Common myeloid progenitor, CD34-positive (primary cell): ENCODE results near the gene GPX4.

ENCODE experiments used
- CTCF ChIA-PET: fragments of 350-600 bp; sonication (Branson Sonifier 250); formaldehyde crosslinking; loops from one replicate; lab custom pipeline; 2021; ENCODE audit warnings: antibody characterized with exemption; lab: Charles Lee
- POLR2A ChIA-PET: fragments of 350-600 bp; sonication (Branson Sonifier 250); formaldehyde crosslinking; loops from one replicate; lab custom pipeline; 2021; ENCODE audit warnings: antibody characterized with exemption; lab: Charles Lee
- DNase-seq, 3 donors: peaks; one replicate each; pipeline versions ENCODE4 v3.0.0 to v3.0.0-alpha.2; 2013
- H3K27ac ChIP-seq, 2 experiments: 1 replicate in 1 of 2; 2 replicates in 1 of 2; pipeline ENCODE4 v1.7.0; 2013; ENCODE audit warnings: inconsistent platforms in 2 of 2, low read length in 2 of 2, mild to moderate bottlenecking in 2 of 2, low read depth in 1 of 2, moderate library complexity in 1 of 2; ENCODE audit not compliant: severe bottlenecking in 2 of 2, insufficient read depth in 1 of 2, poor library complexity in 1 of 2
- H3K27me3 ChIP-seq, 5 experiments: replicated peaks in 2 of 5; 1 replicate in 3 of 5; 2 replicates in 2 of 5; pipeline versions ENCODE4 v1.6.1 to v1.7.0; 2013; ENCODE audit warnings: low read length in 4 of 5, mild to moderate bottlenecking in 2 of 5, moderate library complexity in 2 of 5, inconsistent platforms in 1 of 5; ENCODE audit not compliant: insufficient read depth in 5 of 5, control insufficient read depth in 4 of 5
- H3K36me3 ChIP-seq, 4 experiments: 1 replicate in 2 of 4; 2 replicates in 2 of 4; pipeline versions ENCODE4 v1.6.1 to v1.7.0; 2013; ENCODE audit warnings: low read length in 3 of 4, control low read depth in 1 of 4, mild to moderate bottlenecking in 1 of 4; ENCODE audit not compliant: control insufficient read depth in 4 of 4, insufficient read depth in 4 of 4
- H3K4me1 ChIP-seq, 4 experiments: 1 replicate in 3 of 4; 2 replicates in 1 of 4; pipeline versions ENCODE4 v1.6.1 to v1.7.1; 2013; ENCODE audit warnings: low read length in 3 of 4, mild to moderate bottlenecking in 3 of 4, control low read depth in 1 of 4, inconsistent platforms in 1 of 4, moderate library complexity in 1 of 4; ENCODE audit not compliant: control insufficient read depth in 4 of 4, insufficient read depth in 4 of 4; ENCODE audit errors: control extremely low read depth in 1 of 4
- H3K4me3 ChIP-seq, 7 experiments: 1 replicate in 4 of 7; 2 replicates in 3 of 7; pipeline versions ENCODE4 v1.5.1 to v1.7.0; 2013; ENCODE audit warnings: mild to moderate bottlenecking in 7 of 7, low read length in 6 of 7, moderate library complexity in 6 of 7, inconsistent platforms in 2 of 7, low read depth in 2 of 7, control low read depth in 1 of 7; ENCODE audit not compliant: insufficient read depth in 4 of 7, control insufficient read depth in 1 of 7; ENCODE audit errors: extremely low read depth in 1 of 7
- H3K9me3 ChIP-seq, 5 experiments: 1 replicate in 4 of 5; 2 replicates in 1 of 5; pipeline versions ENCODE4 v1.6.1 to v1.7.1; 2013; ENCODE audit warnings: low read length in 4 of 5, mild to moderate bottlenecking in 2 of 5, inconsistent platforms in 1 of 5, low read depth in 1 of 5, moderate library complexity in 1 of 5; ENCODE audit not compliant: control insufficient read depth in 4 of 5, insufficient read depth in 2 of 5; ENCODE audit errors: control extremely low read depth in 1 of 5
- WGBS: methylation state at CpG from one replicate; pipeline ENCODE4 v1.1.5; 2013; ENCODE audit not compliant: insufficient coverage; 5-methylcytosine and 5-hydroxymethylcytosine counted together

GPX4 gene

DNA sequence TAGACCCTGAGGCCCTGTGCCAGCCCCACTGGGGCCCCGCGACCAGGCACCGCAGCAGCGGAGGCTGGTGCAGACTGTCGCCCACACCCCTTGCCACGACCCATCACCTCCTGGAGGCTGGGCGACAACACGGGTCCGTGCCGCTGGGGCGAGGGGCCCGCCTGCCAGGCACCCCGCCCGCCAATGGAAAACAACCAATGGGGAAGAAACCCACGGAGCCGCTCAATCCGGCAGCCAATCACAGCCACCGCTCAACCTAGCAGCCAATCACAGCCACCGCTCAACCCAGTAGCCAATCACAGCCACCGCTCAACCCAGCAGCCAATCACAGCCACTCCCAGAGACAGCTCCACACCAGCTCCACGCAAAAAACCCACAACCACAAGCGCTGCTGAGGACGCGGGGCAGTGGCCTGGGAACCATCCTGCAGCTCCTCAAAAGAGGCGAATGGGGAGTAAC is 29.7 kb downstream of the GPX4 start:
- ChIA-PET POLR2A (interaction anchor here (1.6 kb wide), 1 partner anchor 10 kb away, joined by 4 read pairs; no protein-coding TSS in a partner anchor), CTCF (interaction anchor here (0.9 to 1.3 kb wide), 6 partner anchors 16 to 89 kb away, joined by 3 to 5 read pairs (median 3); no protein-coding TSS in a partner anchor)
- H3K9me3 ChIP-seq = no peaks in the 10 kb centered on the region
- H3K36me3 ChIP-seq = peaks cover 0 to 30% (median 4%) of the 10 kb centered on the region in 4 experiments
- H3K4me3 ChIP-seq = peak overlapping the region in 4 of 7 experiments; percentile 42 to 88 (median 74)
- DNase-seq = peak; percentile 61 to 87 (median 85)
- peaks cover 0 to 74% (median 69%) of the 10 kb centered on the region in 4 experiments for H3K4me1 ChIP-seq
- H3K27ac ChIP-seq = peak overlapping the region in 1 of 2 experiments; percentile 46
- no peaks in the 10 kb centered on the region for H3K27me3 ChIP-seq
- WGBS = 83% methylated on average over 12 of the region's 25 CpGs

GRCh38 chr19:1134431-1134830 is 30.6 kb downstream of the GPX4 start:
- Histone ChIP-seq H3K4me1 (peaks cover 0 to 66% (median 65%) of the 10 kb centered on the region in 4 experiments), H3K27ac (no peak overlapping the region), H3K36me3 (peaks cover 2 to 31% (median 6%) of the 10 kb centered on the region in 4 experiments), H3K27me3 (no peaks in the 10 kb centered on the region), H3K9me3 (no peaks in the 10 kb centered on the region), H3K4me3 (no peak overlapping the region)
- 99% methylated on average over 6 of the region's 11 CpGs for WGBS
- ChIA-PET CTCF (interaction anchor here (0.6 to 1.3 kb wide), 6 partner anchors 20 to 89 kb away, joined by 3 to 5 read pairs (median 4); no protein-coding TSS in a partner anchor), POLR2A (interaction anchor here (0.6 kb wide), 1 partner anchor 624 kb away, joined by 4 read pairs; no protein-coding TSS in a partner anchor)
- DNase-seq = no peak

- CTCF ChIA-PET = no interaction called here
- DNase-seq = no peak
- Histone ChIP-seq H3K4me1 (peaks cover 0 to 57% (median 55%) of the 10 kb centered on the region in 4 experiments), H3K27me3 (no peaks in the 10 kb centered on the region), H3K4me3 (no peak overlapping the region), H3K27ac (peak overlapping the region in 1 of 2 experiments; percentile 34), H3K9me3 (no peaks in the 10 kb centered on the region), H3K36me3 (peaks cover 0 to 24% (median 4%) of the 10 kb centered on the region in 4 experiments)
- POLR2A ChIA-PET = no interaction called here
- WGBS = 86% methylated on average over 10 of the region's 17 CpGs
These were observed 31.7 kb downstream of the GPX4 start for GRCh38 chr19:1135454-1135853.

DNA sequence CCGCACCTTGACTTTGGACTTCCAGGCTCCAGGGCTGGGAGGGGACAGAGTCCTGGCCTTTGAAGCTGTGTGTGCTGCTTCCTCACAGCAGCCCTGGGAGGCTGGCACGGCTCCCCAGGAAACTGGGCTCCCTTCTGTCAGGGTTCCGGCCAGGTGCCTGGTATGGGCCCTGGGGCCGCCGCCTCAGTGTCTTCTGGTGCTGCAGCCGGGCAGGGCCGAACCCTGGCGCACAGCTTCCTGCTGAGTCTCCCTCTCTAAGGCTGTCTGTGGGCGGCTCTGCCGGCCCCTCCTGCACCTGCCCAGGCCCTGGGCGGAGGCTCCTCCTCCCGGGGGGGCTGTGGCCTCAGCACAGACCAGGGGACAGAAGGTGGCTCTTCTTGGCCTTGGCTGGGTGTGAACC is 32.4 kb downstream of the GPX4 start:
- Histone ChIP-seq H3K4me1 (peaks cover 0 to 50% (median 47%) of the 10 kb centered on the region in 4 experiments), H3K4me3 (peak overlapping the region in 2 of 7 experiments; percentile 4 to 16), H3K36me3 (peaks cover 2 to 29% (median 6%) of the 10 kb centered on the region in 4 experiments), H3K27ac (peak overlapping the region in 1 of 2 experiments; percentile 34), H3K27me3 (no peaks in the 10 kb centered on the region), H3K9me3 (no peaks in the 10 kb centered on the region)
- CTCF ChIA-PET = no interaction called here
- peak in 1 of 3 donors; percentile 47 for DNase-seq
- POLR2A ChIA-PET = interaction anchor here (0.6 kb wide), 1 partner anchor 11 kb away, joined by 5 read pairs; no protein-coding TSS in a partner anchor
- 18% methylated on average over 11 of the region's 12 CpGs for WGBS

GRCh38 chr19:1136621-1137317 is 33.0 kb downstream of the GPX4 start:
- H3K4me1 ChIP-seq = peaks cover 0 to 45% (median 42%) of the 10 kb centered on the region in 4 experiments
- CTCF ChIA-PET = no interaction called here
- peak overlapping the region in 1 of 7 experiments; percentile 16 for H3K4me3 ChIP-seq
- no peaks in the 10 kb centered on the region for H3K9me3 ChIP-seq
- H3K27ac ChIP-seq = peak overlapping the region in 1 of 2 experiments; percentile 34
- peaks cover 2 to 29% (median 6%) of the 10 kb centered on the region in 4 experiments for H3K36me3 ChIP-seq
- H3K27me3 ChIP-seq = no peaks in the 10 kb centered on the region
- POLR2A ChIA-PET = interaction anchor here (0.6 kb wide), 1 partner anchor 10 kb away, joined by 5 read pairs; no protein-coding TSS in a partner anchor
- 82% methylated on average over 17 of the region's 25 CpGs for WGBS
- DNase-seq = no peak

GRCh38 chr19:1138121-1138520 is 34.3 kb downstream of the GPX4 start:
- Histone ChIP-seq H3K36me3 (peaks cover 2 to 36% (median 12%) of the 10 kb centered on the region in 4 experiments), H3K9me3 (no peaks in the 10 kb centered on the region), H3K4me1 (peaks cover 0 to 34% (median 29%) of the 10 kb centered on the region in 4 experiments), H3K4me3 (no peak overlapping the region), H3K27ac (no peak overlapping the region), H3K27me3 (no peaks in the 10 kb centered on the region)
- ChIA-PET CTCF (no interaction called here), POLR2A (no interaction called here)
- no peak for DNase-seq
- WGBS = 92% methylated on average over 3 of the region's 11 CpGs
